HFF-Myc (cell line): Measurements from ENCODE around the gene LCE1F.

Experiments used
- DNase-seq: peaks from one replicate; pipeline ENCODE4 v3.0.0-alpha.2; 2011; ENCODE audit warnings: low read depth; ENCODE audit errors: extremely low read depth
- H3K4me3 ChIP-seq: replicated peaks from 2 replicates; pipeline ENCODE4 v1.5.1; 2011; ENCODE audit warnings: low read depth, mild to moderate bottlenecking, control low read depth, low read length
- CTCF ChIP-seq: IDR thresholded peaks from 2 replicates; pipeline ENCODE4 v1.5.1; 2012; ENCODE audit warnings: mild to moderate bottlenecking, low read depth, low read length, control low read depth; ENCODE audit errors: missing control alignments

LCE1F gene

DNA sequence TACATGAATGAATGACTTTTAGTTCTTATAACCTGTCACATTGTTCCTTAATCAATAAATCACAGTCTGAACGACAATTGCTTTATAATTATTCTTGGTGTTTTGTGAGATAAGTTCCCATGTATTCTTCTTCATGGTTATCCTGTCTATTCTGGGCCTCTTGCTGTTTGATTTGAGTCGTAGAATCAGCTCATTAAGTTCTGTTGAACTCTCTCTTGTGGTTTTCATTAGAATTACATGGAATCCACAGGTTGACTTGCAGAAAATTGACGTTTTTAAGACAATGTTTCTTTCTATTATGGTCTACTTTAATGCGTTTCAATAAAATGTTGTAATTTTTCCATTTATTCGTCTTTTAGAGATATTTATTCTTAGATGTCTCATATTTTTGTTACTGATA, 48.4 kb downstream of the LCE1F start:
- no peak for TF ChIP-seq CTCF
- DNase-seq = no peak
- H3K4me3 ChIP-seq = no peak overlapping the region

DNA sequence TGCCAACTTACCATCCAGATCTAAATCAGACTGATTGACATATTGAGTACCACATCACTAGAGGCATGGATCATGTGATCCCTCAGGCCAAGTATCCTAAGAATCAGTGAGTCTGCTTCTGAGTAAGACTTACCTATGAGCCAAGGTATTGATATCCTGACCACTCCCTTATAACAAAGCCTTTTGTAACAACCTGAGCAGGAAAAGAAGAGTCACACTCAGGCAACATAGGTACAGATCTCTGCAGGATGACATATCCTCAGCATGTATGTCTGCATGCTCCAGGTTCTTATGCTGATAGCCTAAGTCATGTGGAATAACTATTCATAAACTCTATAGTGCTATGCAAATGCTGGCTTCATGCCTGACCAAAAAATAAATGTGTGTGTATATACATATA, 50.0 kb downstream of the LCE1F start:
- no peak for DNase-seq
- H3K4me3 ChIP-seq = no peak overlapping the region
- TF ChIP-seq CTCF = no peak
